GM19328 (cell line): ENCODE data around the gene EIF2AK3.
"Not testable (repeated sequence)": the region's sequence is repeated elsewhere in the genome, so short reads cannot be mapped to it uniquely, and the experiment has no call there.

ENCODE experiments used
- ATAC-seq: cut with Tn5 transposase; IDR thresholded peaks from one replicate; pipeline ENCODE4 v1.9.1; 2021; ENCODE audit warnings: mild to moderate bottlenecking, moderate library complexity; ENCODE audit not compliant: unreplicated experiment

Gene EIF2AK3

DNA sequence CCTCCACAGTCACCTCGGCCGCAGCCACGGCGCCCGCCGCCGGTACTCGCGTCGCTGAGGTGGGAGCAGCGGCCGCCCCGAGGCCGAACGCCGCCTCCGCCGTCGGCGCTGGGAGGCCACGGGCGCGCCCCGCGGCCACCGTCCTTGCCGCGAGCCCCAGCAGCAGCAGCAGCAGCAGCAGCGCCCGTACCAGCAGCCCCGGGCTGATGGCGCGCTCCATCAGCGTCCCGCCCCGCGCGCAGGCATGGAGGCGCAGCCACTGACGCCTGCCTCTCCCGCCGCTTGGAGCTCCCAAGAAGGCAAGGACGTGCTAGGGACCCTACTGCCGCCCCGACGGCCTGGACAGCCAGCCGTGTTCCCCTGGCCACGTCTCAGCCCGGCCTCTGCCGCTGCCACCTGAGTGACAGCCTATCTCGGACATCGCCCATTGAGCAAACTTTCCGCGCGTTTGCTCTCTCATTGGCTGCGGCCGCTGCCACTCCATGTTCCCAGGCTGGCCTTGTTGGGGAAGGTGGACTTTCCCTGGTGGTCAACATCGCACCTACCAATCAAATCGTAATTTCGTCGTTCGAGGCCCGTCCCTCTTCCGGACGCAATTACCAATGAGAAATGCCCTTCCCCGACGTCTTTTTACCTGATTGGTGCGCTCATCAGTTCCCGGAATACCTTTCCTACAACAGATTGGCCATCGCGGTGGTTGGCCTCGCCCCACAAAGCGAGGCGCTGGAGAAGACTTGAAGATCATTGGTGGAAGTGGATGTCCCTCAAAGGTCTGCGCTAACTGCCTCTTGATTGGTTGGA is at the start of gene EIF2AK3:
TSS of gene EIF2AK3 (minus strand) at position 410 of the 801 bp plus-strand sequence. CDS start at position 220, 190 bp downstream.
- ATAC-seq: peak; percentile 87

GRCh38 chr2:88673363-88673762 is 46.1 kb upstream of the EIF2AK3 start:
- ATAC-seq: no peak

DNA sequence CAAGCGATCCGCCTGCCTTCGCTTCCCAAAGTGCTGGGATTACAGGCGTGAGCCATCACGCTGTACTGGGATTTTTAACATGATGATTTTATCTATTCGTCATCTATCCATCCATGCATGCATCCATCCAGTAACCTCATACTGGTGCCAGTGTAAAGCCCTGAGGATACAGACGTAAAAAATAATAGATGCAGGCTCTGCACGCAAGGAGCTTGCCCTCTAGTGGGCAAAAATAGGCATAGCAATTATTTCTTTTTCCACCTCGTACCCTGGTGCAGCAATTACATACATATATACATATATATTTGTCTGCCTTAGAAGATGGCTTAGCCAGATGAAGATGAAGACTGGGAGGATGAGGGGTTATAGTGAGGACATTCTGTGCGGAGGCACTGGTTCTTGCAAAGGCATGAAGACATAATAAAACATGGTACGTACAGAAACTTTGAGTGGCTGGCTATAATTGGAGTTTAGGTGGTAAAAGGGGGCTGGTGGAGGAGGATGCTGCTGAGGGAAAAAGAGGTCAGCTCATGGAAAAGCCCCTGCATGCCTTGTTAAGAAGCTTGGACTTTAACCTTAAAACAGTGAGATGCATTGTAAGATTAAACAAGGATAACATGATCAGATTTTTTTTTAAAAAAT is 44.6 kb upstream of the EIF2AK3 start:
- no peak for ATAC-seq

DNA sequence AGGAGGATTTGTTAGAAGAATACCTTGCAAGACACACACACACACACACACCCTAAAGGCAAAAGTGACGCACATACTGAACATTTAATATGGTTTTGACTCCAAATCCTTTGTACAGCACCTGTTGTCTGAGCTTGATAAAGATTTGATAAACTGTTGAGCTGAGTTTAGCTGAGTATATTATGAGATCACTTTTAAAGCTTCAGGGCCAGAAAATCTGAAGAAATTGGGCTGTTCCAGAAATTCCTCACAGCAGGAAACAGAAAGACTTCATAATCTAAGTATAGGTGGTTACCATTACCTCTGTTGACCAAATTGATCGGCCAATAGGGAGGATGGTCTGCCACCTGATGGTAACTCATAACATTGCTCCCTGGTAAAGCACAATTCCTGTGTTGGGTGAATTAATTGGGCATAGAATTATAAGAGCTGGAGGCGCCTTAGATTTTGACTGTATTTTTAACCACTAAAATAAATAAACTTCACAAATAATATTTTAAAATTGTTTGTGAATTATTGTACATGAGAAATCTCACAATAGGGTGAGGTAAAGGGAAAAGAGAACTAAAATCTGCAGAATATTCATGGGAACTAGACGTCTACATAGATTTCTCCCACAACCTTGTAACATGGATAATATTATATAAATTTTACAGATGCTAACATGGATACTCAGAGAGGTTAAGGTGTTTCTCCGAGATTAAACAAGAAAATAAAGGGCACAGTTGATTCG is 42.4 kb upstream of the EIF2AK3 start:
- ATAC-seq: no peak

DNA sequence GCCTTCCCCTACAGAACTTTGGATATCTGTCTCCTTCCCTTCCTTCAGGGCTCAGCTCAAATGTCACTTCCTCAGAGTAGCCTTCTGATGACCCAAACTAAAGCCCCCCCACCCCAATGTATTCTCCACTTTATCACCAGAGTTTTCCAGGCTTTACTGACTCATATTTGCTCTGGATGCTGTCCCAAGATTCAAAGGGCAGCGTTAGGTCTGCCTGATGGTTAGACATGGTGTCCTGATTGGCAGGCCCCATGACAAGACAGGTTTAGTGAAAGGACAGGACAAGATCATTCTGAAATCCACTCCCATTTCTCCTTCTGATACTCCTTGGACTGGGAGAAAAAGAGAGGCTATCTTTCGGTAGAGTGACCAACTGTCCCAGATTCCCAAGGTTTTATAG is 41.6 kb upstream of the EIF2AK3 start:
- ATAC-seq: no peak

GRCh38 chr2:88667219-88667618 is 40.0 kb upstream of the EIF2AK3 start:
- no peak for ATAC-seq

DNA sequence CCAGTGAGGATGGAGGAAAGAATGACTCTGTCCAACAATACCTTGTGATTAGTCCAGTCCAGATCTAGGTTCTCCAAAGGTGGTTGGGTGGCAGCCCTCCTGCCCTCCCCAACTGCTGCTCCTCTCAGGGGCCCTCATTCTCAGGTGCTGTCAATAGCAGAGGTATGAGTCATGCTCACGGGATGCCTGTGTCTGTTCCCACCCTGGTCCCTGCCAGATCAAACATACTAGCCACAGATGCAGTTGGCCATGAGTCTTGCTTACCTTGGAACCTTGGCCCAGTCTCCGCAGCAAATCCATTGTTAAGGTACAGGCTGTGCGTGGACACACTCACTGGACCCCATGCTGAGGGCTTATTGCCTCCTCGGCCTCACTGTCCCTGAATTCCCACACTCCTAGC is 39.3 kb upstream of the EIF2AK3 start:
- ATAC-seq: no peak

- ATAC-seq: no peak
Observed at GRCh38 chr2:88660622-88661021, 33.4 kb upstream of the EIF2AK3 start.

- ATAC-seq: no peak
Observed at GRCh38 chr2:88659538-88659915, 32.3 kb upstream of the EIF2AK3 start.

- ATAC-seq: no peak
Observed at GRCh38 chr2:88658881-88659537, 31.7 kb upstream of the EIF2AK3 start.

DNA sequence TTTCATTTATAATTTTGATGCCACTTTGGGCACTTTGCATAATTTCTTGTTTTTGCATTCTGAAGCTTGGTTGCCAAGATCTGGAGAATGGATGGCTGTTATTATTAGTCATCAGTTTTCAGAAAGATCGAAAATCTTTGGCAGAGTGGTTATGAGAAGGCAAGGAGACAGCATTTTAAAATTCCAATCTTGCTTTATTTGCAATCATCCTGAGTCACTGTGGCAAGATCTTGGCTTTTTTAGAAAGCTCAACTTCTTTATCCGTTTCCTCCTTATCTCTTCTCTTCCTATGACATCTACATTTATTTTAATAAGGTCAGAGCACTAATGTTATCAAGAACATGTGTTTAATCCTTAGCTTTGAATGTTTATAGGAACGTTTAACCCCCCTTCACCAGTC is 31.1 kb upstream of the EIF2AK3 start:
- no peak for ATAC-seq

- no peak for ATAC-seq
Observed at GRCh38 chr2:88657131-88657530, 29.9 kb upstream of the EIF2AK3 start.

DNA sequence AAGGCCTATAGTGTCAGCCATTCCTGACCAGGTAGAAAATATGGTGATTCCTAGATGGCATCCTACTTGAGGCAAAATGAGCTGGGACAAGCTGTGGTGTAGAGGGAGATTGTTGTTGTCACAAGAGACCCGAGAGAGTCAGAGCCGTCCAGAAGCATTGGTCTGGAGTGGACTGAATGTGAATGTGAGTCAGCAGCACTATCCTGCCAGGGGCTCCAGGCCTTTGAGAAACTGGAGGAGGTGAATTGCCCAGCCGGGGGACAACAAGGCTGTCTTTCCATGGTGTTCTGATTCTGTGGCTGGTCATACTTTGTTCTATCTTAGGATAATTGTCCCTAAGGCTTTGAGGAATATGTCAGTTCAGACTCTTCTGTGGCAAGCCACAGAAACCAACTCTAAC is 29.4 kb upstream of the EIF2AK3 start:
- ATAC-seq: no peak

GRCh38 chr2:88654714-88655113 is 27.4 kb upstream of the EIF2AK3 start:
- ATAC-seq: no peak

GRCh38 chr2:88651646-88652045 is 24.4 kb upstream of the EIF2AK3 start:
- no peak for ATAC-seq

DNA sequence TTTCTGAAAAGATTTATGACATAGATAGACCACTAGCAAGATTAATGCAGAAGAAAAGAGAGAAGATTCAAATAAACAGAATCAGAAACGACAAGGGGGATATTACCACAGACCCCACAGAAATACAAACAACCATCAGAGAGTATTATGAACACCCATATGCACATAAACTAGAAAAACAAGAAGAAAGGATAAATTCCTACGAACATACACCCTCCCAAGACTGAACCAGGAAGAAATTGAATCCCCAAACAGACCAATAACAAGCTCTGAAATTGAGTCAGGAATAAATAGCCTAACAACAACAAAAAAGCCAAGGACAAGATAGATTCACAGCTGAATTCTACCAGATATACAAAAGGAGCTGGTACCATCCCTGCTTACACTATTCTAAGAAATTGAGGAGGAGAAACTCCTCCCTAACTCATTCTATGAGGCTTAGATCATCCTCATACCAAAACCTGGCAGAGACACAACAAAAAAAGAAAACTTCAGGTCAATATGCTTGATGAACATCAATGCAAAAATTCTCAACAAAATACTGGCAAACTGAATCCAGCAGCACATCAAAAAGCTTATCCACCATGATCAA is 18.1 kb upstream of the EIF2AK3 start:
- not testable (repeated sequence) for ATAC-seq

DNA sequence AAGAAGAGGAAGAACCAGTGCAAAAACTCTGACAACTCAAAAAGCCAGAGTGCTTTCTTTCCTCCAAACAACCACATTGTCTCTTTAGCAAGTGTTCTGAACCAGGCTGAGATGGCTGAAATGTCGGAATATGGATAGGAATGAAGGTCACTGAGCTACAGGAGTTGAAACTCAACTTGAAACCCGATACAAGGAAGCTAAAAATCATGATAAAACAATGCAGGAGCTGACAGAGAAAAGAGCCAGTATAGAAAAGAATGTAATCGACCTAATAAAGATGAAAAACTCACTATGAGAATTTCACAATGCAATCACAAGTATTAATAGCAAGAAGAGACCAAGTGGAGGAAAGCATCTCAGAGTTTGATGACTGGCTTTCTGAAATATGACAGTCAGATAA is 15.0 kb upstream of the EIF2AK3 start:
- no peak for ATAC-seq

GRCh38 chr2:88641330-88641729 is 14.1 kb upstream of the EIF2AK3 start:
- ATAC-seq: no peak

- ATAC-seq: no peak
Observed at GRCh38 chr2:88639865-88640264, 12.6 kb upstream of the EIF2AK3 start.

DNA sequence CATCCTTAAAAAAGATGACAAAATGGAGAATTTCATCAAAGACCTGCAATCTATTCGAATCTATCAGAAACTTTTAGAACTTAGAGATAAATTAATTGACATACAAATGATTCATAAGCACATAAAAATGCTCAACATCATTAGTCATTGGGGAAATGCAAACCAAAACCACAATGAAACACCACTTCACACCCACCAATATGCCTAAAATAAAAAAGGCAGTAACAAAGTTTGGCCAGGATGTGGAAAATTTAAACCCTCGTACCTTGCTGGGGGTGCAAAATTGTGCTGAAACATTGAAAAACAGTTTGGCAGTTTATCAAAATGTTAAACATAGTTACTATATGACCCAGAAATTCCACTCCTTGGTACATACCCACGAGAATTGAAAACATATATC is 11.5 kb upstream of the EIF2AK3 start:
- ATAC-seq: no peak

DNA sequence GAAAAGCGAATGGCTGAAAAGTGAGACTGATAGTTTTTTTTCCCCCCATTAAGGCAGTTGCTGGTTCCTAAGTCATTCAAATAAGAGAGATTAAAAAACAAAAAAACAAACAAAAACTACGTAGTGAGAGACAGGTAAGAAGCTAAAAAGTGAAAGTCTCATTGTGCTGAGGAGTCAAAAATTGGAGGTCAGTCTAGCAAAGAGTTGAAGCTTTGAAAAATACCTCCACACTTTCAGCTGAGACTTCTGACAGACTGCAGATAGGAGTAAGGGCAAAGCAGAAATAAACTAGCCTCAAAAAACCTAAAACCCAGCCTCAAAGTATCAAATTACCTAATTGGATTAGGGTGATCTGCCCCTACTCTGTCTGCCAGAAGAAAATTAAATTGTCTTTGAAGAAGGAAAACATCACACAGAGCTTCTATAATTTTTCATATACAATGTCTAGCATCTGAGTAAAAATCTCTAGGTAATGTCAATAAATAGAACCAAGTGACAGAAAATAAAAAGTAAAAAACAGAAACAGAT is 10.9 kb upstream of the EIF2AK3 start:
- no peak for ATAC-seq
